Measurements from ENCODE around the gene PDE4B. TPM values are rescaled to one million over a fixed set of nuclear protein-coding genes. Genes with fewer than 3 reads are reported as not detected.

The PDE4B gene
- total RNA-seq, 3 donors from 2014 or later, result 8.0 to 207 (median 54.4) TPM

- DNase-seq (ENCODE audit: low spot score in 2 of 2), result no peak
Observed at GRCh38 chr1:65938506-65938905, 145.8 kb downstream of the PDE4B start.

GRCh38 chr1:65939191-65939590 lies 146.5 kb downstream of the PDE4B start:
- H3K4me3 ChIP-seq, result no peak overlapping the region
- H3K27me3 ChIP-seq, result no peaks in the 10 kb centered on the region
- H3K4me1 ChIP-seq, result no peaks in the 10 kb centered on the region
- no peaks in the 10 kb centered on the region for H3K9me3 ChIP-seq
- DNase-seq (ENCODE audit: low spot score in 2 of 2), result no peak
- no peak overlapping the region for H3K27ac ChIP-seq
- TF ChIP-seq POLR2AphosphoS5 (IDR thresholded peaks at IDR 0.05) (no peak), POLR2A (IDR thresholded peaks at IDR 0.05) (no peak), CTCF (IDR thresholded peaks at IDR 0.05) (no peak)
- intact Hi-C loops (cut with DNase I; ENCODE audit: low total_unique reads), result no loop called here
- H3K36me3 ChIP-seq, result no peaks in the 10 kb centered on the region

More at GRCh38 chr1:65938506-65938905, 145.8 kb downstream of the PDE4B start:
- H3K27me3 ChIP-seq, result no peaks in the 10 kb centered on the region
- no peaks in the 10 kb centered on the region for H3K9me3 ChIP-seq
- no peaks in the 10 kb centered on the region for H3K4me1 ChIP-seq
- no peak overlapping the region for H3K27ac ChIP-seq
- intact Hi-C loops (cut with DNase I; ENCODE audit: low total_unique reads), result no loop called here
- H3K4me3 ChIP-seq, result no peak overlapping the region
- TF ChIP-seq POLR2A (IDR thresholded peaks at IDR 0.05) (no peak), CTCF (IDR thresholded peaks at IDR 0.05) (no peak)
- H3K36me3 ChIP-seq, result no peaks in the 10 kb centered on the region

- intact Hi-C loops (cut with DNase I; ENCODE audit: low total_unique reads), result no loop called here
- H3K9me3 ChIP-seq, result no peaks in the 10 kb centered on the region
- TF ChIP-seq POLR2A (IDR thresholded peaks at IDR 0.05) (no peak), POLR2AphosphoS5 (IDR thresholded peaks at IDR 0.05) (no peak), CTCF (IDR thresholded peaks at IDR 0.05) (no peak)
- no peaks in the 10 kb centered on the region for H3K27me3 ChIP-seq
- DNase-seq (ENCODE audit: low spot score in 2 of 2), result no peak
- H3K4me3 ChIP-seq, result no peak overlapping the region
- no peak overlapping the region for H3K27ac ChIP-seq
- no peaks in the 10 kb centered on the region for H3K4me1 ChIP-seq
- H3K36me3 ChIP-seq, result no peaks in the 10 kb centered on the region
Observed at GRCh38 chr1:65939636-65940035, 146.9 kb downstream of the PDE4B start.

- Histone ChIP-seq H3K36me3 (no peaks in the 10 kb centered on the region), H3K4me1 (no peaks in the 10 kb centered on the region), H3K27ac (no peak overlapping the region), H3K27me3 (no peaks in the 10 kb centered on the region), H3K9me3 (no peaks in the 10 kb centered on the region), H3K4me3 (no peak overlapping the region)
- no peak for TF ChIP-seq CTCF (IDR thresholded peaks at IDR 0.05)
- no peak for TF ChIP-seq POLR2AphosphoS5 (IDR thresholded peaks at IDR 0.05)
- TF ChIP-seq POLR2A (IDR thresholded peaks at IDR 0.05), result no peak
- intact Hi-C loops (cut with DNase I; ENCODE audit: low total_unique reads), result no loop called here
- no peak for DNase-seq (ENCODE audit: low spot score in 2 of 2)
Observed at GRCh38 chr1:65940126-65940525, 147.4 kb downstream of the PDE4B start.

GRCh38 chr1:65942476-65942875 lies 149.8 kb downstream of the PDE4B start:
- Histone ChIP-seq H3K27ac (no peak overlapping the region), H3K36me3 (no peaks in the 10 kb centered on the region), H3K4me3 (no peak overlapping the region), H3K4me1 (no peaks in the 10 kb centered on the region), H3K27me3 (no peaks in the 10 kb centered on the region), H3K9me3 (no peaks in the 10 kb centered on the region)
- TF ChIP-seq CTCF (IDR thresholded peaks at IDR 0.05), result no peak
- no peak for TF ChIP-seq POLR2A (IDR thresholded peaks at IDR 0.05)
- TF ChIP-seq POLR2AphosphoS5 (IDR thresholded peaks at IDR 0.05), result no peak
- intact Hi-C loops (cut with DNase I; ENCODE audit: low total_unique reads), result no loop called here
- no peak for DNase-seq (ENCODE audit: low spot score in 2 of 2)
